Activated CD8-positive, alpha-beta memory T cell treated with anti-CD3 and anti-CD28 coated beads, Interleukin-2, amount 10 ng/mL, durations not matched to agents 7 days and 5 days (primary cell): ENCODE measurements around the gene FNDC3B. TPM values are rescaled to one million over a fixed set of nuclear protein-coding genes. Genes with fewer than 3 reads are reported as not detected.

ENCODE experiments used
- ATAC-seq: fragments of 150-1000 bp; cut with Tn5 transposase; one replicate; pipeline ENCODE4 v1.10.0; 2021; ENCODE audit warnings: moderate library complexity
- CTCF ChIA-PET: fragments of 350-600 bp; sonication (Branson Sonifier 250); formaldehyde crosslinking; loops from one replicate; lab custom pipeline; 2021; ENCODE audit warnings: antibody characterized with exemption; lab: Charles Lee
- DNase-seq: peaks from one replicate; pipeline ENCODE4 v3.0.0-alpha.2; 2020
- H3K27ac Mint-ChIP-seq: one replicate; pipeline ENCODE4 v1.8.0; 2021; ENCODE audit warnings: mild to moderate bottlenecking, mixed read lengths
- H3K27me3 Mint-ChIP-seq: one replicate; pipeline ENCODE4 v1.8.0; 2021; ENCODE audit warnings: mixed read lengths
- H3K36me3 Mint-ChIP-seq: one replicate; pipeline ENCODE4 v1.8.0; 2021; ENCODE audit warnings: mild to moderate bottlenecking, mixed read lengths
- H3K4me1 Mint-ChIP-seq: one replicate; pipeline ENCODE4 v1.8.0; 2021; ENCODE audit warnings: mixed read lengths
- H3K4me3 Mint-ChIP-seq: one replicate; pipeline ENCODE4 v1.8.0; 2021; ENCODE audit warnings: mild to moderate bottlenecking, moderate library complexity, mixed read lengths
- H3K9me3 Mint-ChIP-seq: one replicate; pipeline ENCODE4 v1.8.0; 2022; ENCODE audit warnings: low read depth, mixed read lengths
- total RNA-seq, 2 experiments: library from RNA; stranded (reverse); gene quantifications; one replicate each; pipeline ENCODE4 v1.2.3, GENCODE V29; 2021

The FNDC3B gene
- total RNA-seq, 2 experiments from 2014 or later, result 25.4 to 31.1 TPM

- H3K27me3 Mint-ChIP-seq, result no peaks in the 10 kb centered on the region
- no peaks in the 10 kb centered on the region for H3K9me3 Mint-ChIP-seq
- ATAC-seq (no peak), DNase-seq (no peak)
- H3K4me3 Mint-ChIP-seq, result no peak overlapping the region
- H3K4me1 Mint-ChIP-seq, result no peaks in the 10 kb centered on the region
- CTCF ChIA-PET, result interaction anchor here (1.1 kb wide), 1 partner anchor 30 kb away, joined by 4 read pairs; no protein-coding TSS in a partner anchor
- peaks cover 5% of the 10 kb centered on the region for H3K36me3 Mint-ChIP-seq
- no peak overlapping the region for H3K27ac Mint-ChIP-seq
Measured at GRCh38 chr3:172302203-172302602, 262.8 kb downstream of the FNDC3B start.

GRCh38 chr3:172303181-172303580 is 263.8 kb downstream of the FNDC3B start:
- CTCF ChIA-PET, result no interaction called here
- Mint-ChIP-seq H3K36me3 (peaks cover 3% of the 10 kb centered on the region), H3K27me3 (no peaks in the 10 kb centered on the region), H3K27ac (no peak overlapping the region), H3K4me1 (no peaks in the 10 kb centered on the region), H3K9me3 (no peaks in the 10 kb centered on the region), H3K4me3 (no peak overlapping the region)
- ATAC-seq, result no peak
- DNase-seq, result no peak

GRCh38 chr3:172303941-172304558 is 264.7 kb downstream of the FNDC3B start:
- Mint-ChIP-seq H3K4me1 (no peaks in the 10 kb centered on the region), H3K9me3 (no peaks in the 10 kb centered on the region), H3K36me3 (peaks cover 3% of the 10 kb centered on the region), H3K27ac (no peak overlapping the region), H3K27me3 (no peaks in the 10 kb centered on the region), H3K4me3 (no peak overlapping the region)
- DNase-seq (no peak), ATAC-seq (no peak)
- CTCF ChIA-PET, result no interaction called here

- DNase-seq, result no peak
- no peak overlapping the region for H3K27ac Mint-ChIP-seq
Measured at GRCh38 chr3:172305552-172305951, 266.2 kb downstream of the FNDC3B start.

GRCh38 chr3:172305974-172306373 is 266.6 kb downstream of the FNDC3B start:
- Mint-ChIP-seq H3K4me3 (no peak overlapping the region), H3K36me3 (peaks cover 10% of the 10 kb centered on the region), H3K27ac (no peak overlapping the region), H3K4me1 (no peaks in the 10 kb centered on the region), H3K9me3 (no peaks in the 10 kb centered on the region), H3K27me3 (no peaks in the 10 kb centered on the region)
- ATAC-seq (no peak), DNase-seq (no peak)
- CTCF ChIA-PET, result no interaction called here

More at GRCh38 chr3:172305552-172305951, 266.2 kb downstream of the FNDC3B start:
- Mint-ChIP-seq H3K9me3 (no peaks in the 10 kb centered on the region), H3K4me3 (no peak overlapping the region), H3K36me3 (peaks cover 6% of the 10 kb centered on the region), H3K27me3 (no peaks in the 10 kb centered on the region), H3K4me1 (no peaks in the 10 kb centered on the region)
- no peak for ATAC-seq
- CTCF ChIA-PET, result no interaction called here

GRCh38 chr3:172307141-172307560 is 267.8 kb downstream of the FNDC3B start:
- H3K27ac Mint-ChIP-seq, result no peak overlapping the region
- no peaks in the 10 kb centered on the region for H3K9me3 Mint-ChIP-seq
- peaks cover 13% of the 10 kb centered on the region for H3K36me3 Mint-ChIP-seq
- H3K4me1 Mint-ChIP-seq, result no peaks in the 10 kb centered on the region
- DNase-seq (no peak), ATAC-seq (no peak)
- CTCF ChIA-PET, result interaction anchor here (1.1 kb wide), 1 partner anchor 25 kb away, joined by 5 read pairs; no protein-coding TSS in a partner anchor
- no peaks in the 10 kb centered on the region for H3K27me3 Mint-ChIP-seq
- H3K4me3 Mint-ChIP-seq, result no peak overlapping the region

GRCh38 chr3:172309059-172309458 is 269.7 kb downstream of the FNDC3B start:
- Mint-ChIP-seq H3K9me3 (no peaks in the 10 kb centered on the region), H3K27ac (no peak overlapping the region), H3K4me3 (no peak overlapping the region), H3K36me3 (peaks cover 13% of the 10 kb centered on the region), H3K4me1 (no peaks in the 10 kb centered on the region), H3K27me3 (no peaks in the 10 kb centered on the region)
- no peak for ATAC-seq
- CTCF ChIA-PET, result no interaction called here
- no peak for DNase-seq

- ATAC-seq (no peak), DNase-seq (no peak)
- CTCF ChIA-PET, result interaction anchor here (1.1 kb wide), 1 partner anchor 22 kb away, joined by 3 read pairs; no protein-coding TSS in a partner anchor
- Mint-ChIP-seq H3K36me3 (peaks cover 13% of the 10 kb centered on the region), H3K27me3 (no peaks in the 10 kb centered on the region), H3K27ac (no peak overlapping the region), H3K4me3 (no peak overlapping the region), H3K9me3 (no peaks in the 10 kb centered on the region), H3K4me1 (no peaks in the 10 kb centered on the region)
Measured at GRCh38 chr3:172309741-172310427, 270.5 kb downstream of the FNDC3B start.

- no peak overlapping the region for H3K27ac Mint-ChIP-seq
- ATAC-seq (no peak), DNase-seq (no peak)
- CTCF ChIA-PET, result interaction anchor here (1.1 kb wide), 1 partner anchor 22 kb away, joined by 3 read pairs; no protein-coding TSS in a partner anchor
- no peaks in the 10 kb centered on the region for H3K9me3 Mint-ChIP-seq
- H3K36me3 Mint-ChIP-seq, result peaks cover 12% of the 10 kb centered on the region
- H3K4me1 Mint-ChIP-seq, result no peaks in the 10 kb centered on the region
- H3K4me3 Mint-ChIP-seq, result no peak overlapping the region
- H3K27me3 Mint-ChIP-seq, result no peaks in the 10 kb centered on the region
Measured at GRCh38 chr3:172310428-172310760, 271.0 kb downstream of the FNDC3B start.

- no peak for ATAC-seq
- H3K9me3 Mint-ChIP-seq, result no peaks in the 10 kb centered on the region
- CTCF ChIA-PET, result no interaction called here
- DNase-seq, result no peak
- H3K27me3 Mint-ChIP-seq, result no peaks in the 10 kb centered on the region
- H3K36me3 Mint-ChIP-seq, result peaks cover 12% of the 10 kb centered on the region
- H3K4me3 Mint-ChIP-seq, result no peak overlapping the region
- H3K4me1 Mint-ChIP-seq, result no peaks in the 10 kb centered on the region
- no peak overlapping the region for H3K27ac Mint-ChIP-seq
Measured at GRCh38 chr3:172311217-172311616, 271.8 kb downstream of the FNDC3B start.

- CTCF ChIA-PET, result interaction anchor here (0.7 kb wide), 2 partner anchors 21 to 276 kb away, joined by 3 read pairs; no protein-coding TSS in a partner anchor
- Mint-ChIP-seq H3K4me3 (no peak overlapping the region), H3K27me3 (no peaks in the 10 kb centered on the region), H3K4me1 (no peaks in the 10 kb centered on the region), H3K27ac (no peak overlapping the region), H3K36me3 (peaks cover 12% of the 10 kb centered on the region), H3K9me3 (no peaks in the 10 kb centered on the region)
- no peak for DNase-seq
- no peak for ATAC-seq
Measured at GRCh38 chr3:172312001-172312400, 272.6 kb downstream of the FNDC3B start.

GRCh38 chr3:172312711-172313110 is 273.3 kb downstream of the FNDC3B start:
- no peak overlapping the region for H3K4me3 Mint-ChIP-seq
- H3K27ac Mint-ChIP-seq, result no peak overlapping the region
- DNase-seq, result no peak
- no peak for ATAC-seq
- CTCF ChIA-PET, result no interaction called here
- H3K36me3 Mint-ChIP-seq, result peaks cover 12% of the 10 kb centered on the region
- no peaks in the 10 kb centered on the region for H3K9me3 Mint-ChIP-seq
- H3K27me3 Mint-ChIP-seq, result no peaks in the 10 kb centered on the region
- H3K4me1 Mint-ChIP-seq, result peaks cover 2% of the 10 kb centered on the region

- Mint-ChIP-seq H3K4me1 (peaks cover 10% of the 10 kb centered on the region), H3K27ac (no peak overlapping the region), H3K4me3 (no peak overlapping the region), H3K36me3 (peaks cover 13% of the 10 kb centered on the region), H3K9me3 (no peaks in the 10 kb centered on the region), H3K27me3 (no peaks in the 10 kb centered on the region)
- ATAC-seq (no peak), DNase-seq (no peak)
- CTCF ChIA-PET, result interaction anchor here (1.1 kb wide), 1 partner anchor 19 kb away, joined by 3 read pairs; no protein-coding TSS in a partner anchor
Measured at GRCh38 chr3:172313671-172314070, 274.3 kb downstream of the FNDC3B start.
